Measurements from ENCODE around the gene ILRUN. TPM values are rescaled to one million over a fixed set of nuclear protein-coding genes. Genes with fewer than 3 reads are reported as not detected.
"Not testable (repeated sequence)": the region's sequence is repeated elsewhere in the genome, so short reads cannot be mapped to it uniquely, and the experiment has no call there.

The ILRUN gene
- total RNA-seq, 1 experiment from 2014 or later: 64.6 TPM

- H4K5ac ChIP-seq (ENCODE audit: insufficient read length, low read depth, low read length): no peak overlapping the region
- H3K27ac ChIP-seq (ENCODE audit: insufficient read length, low read depth, low read length): no peak overlapping the region
- TF ChIP-seq, protein P1, sequence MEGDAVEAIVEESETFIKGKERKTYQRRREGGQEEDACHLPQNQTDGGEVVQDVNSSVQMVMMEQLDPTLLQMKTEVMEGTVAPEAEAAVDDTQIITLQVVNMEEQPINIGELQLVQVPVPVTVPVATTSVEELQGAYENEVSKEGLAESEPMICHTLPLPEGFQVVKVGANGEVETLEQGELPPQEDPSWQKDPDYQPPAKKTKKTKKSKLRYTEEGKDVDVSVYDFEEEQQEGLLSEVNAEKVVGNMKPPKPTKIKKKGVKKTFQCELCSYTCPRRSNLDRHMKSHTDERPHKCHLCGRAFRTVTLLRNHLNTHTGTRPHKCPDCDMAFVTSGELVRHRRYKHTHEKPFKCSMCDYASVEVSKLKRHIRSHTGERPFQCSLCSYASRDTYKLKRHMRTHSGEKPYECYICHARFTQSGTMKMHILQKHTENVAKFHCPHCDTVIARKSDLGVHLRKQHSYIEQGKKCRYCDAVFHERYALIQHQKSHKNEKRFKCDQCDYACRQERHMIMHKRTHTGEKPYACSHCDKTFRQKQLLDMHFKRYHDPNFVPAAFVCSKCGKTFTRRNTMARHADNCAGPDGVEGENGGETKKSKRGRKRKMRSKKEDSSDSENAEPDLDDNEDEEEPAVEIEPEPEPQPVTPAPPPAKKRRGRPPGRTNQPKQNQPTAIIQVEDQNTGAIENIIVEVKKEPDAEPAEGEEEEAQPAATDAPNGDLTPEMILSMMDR (conservative IDR thresholded peaks at IDR 0.05): no peak
- no peak overlapping the region for H3K56ac ChIP-seq (ENCODE audit: insufficient read length, low read depth, low read length)
- H2BK120ac ChIP-seq (ENCODE audit: low read depth, low read length, poor library complexity, severe bottlenecking): no peak overlapping the region
- no peaks in the 10 kb centered on the region for H3K9me3 Mint-ChIP-seq
- H2BK20ac ChIP-seq (ENCODE audit: low read depth, low read length, poor library complexity, severe bottlenecking): no peak overlapping the region
- peaks cover 4 to 16% (median 14%) of the 10 kb centered on the region in 3 experiments; a peak in 5 of 7 replicates for H3K36me3 Mint-ChIP-seq (ENCODE audit: insufficient read depth in 1 of 3, low read depth in 3 of 3)
- H4K20me1 ChIP-seq (ENCODE audit: control insufficient read depth, insufficient read depth, insufficient read length): no peaks in the 10 kb centered on the region
- no peak overlapping the region for H2BK15ac ChIP-seq (ENCODE audit: low read depth, low read length)
- peak overlapping the region; percentile 34 for H3K4me2 ChIP-seq (ENCODE audit: insufficient read depth, insufficient read length, low read length)
- no peak overlapping the region for H2AK5ac ChIP-seq (ENCODE audit: insufficient read length, low read length)
- no peak overlapping the region for H3K4me3 Mint-ChIP-seq
- H3K4ac ChIP-seq (ENCODE audit: low read depth, low read length): no peak overlapping the region
- peaks cover 8% of the 10 kb centered on the region; the same call in 1 of the 2 replicates for H3K4me1 ChIP-seq (ENCODE audit: insufficient read depth, low read length)
- no peaks in the 10 kb centered on the region for H3K27me3 Mint-ChIP-seq (ENCODE audit: low read depth)
- no peaks in the 10 kb centered on the region; the same call in 1 of the 2 replicates for H3K79me2 ChIP-seq (ENCODE audit: insufficient read depth, low read length)
- H4K8ac ChIP-seq (replicated peaks; ENCODE audit: insufficient read length, low read depth, low read length): no peak overlapping the region
- H3K9me3 ChIP-seq (ENCODE audit: control insufficient read depth, low read depth, low read length): no peaks in the 10 kb centered on the region
- H3K9ac ChIP-seq (ENCODE audit: extremely low read depth, insufficient read length, low read length): no peak overlapping the region
- peaks cover 19 to 22% of the 10 kb centered on the region in 2 experiments for H3K4me1 Mint-ChIP-seq
- no peak overlapping the region for H3K14ac ChIP-seq (ENCODE audit: insufficient read depth, low read length)
- DNase-seq: no peak
- no peak overlapping the region for H2AFZ ChIP-seq (ENCODE audit: low read length)
- H3K27ac Mint-ChIP-seq: peak overlapping the region in 2 of 3 experiments; percentile 20 to 80; a peak in 4 of 7 replicates
- no peaks in the 10 kb centered on the region for H3K27me3 ChIP-seq (ENCODE audit: insufficient read depth, low read length)
- peaks cover 3% of the 10 kb centered on the region for H3K79me1 ChIP-seq (ENCODE audit: insufficient read depth, low read depth, low read length, poor library complexity, severe bottlenecking)
- WGBS (ENCODE audit: extremely low coverage, insufficient read length, low lambda C conversion rate): 100% methylated on average over 2 of the region's 5 CpGs
- no peak overlapping the region for H2BK5ac ChIP-seq (ENCODE audit: insufficient read length, low read length)
- no peak overlapping the region for H3K23ac ChIP-seq (ENCODE audit: insufficient read length, low read depth, low read length)
- H4K91ac ChIP-seq (ENCODE audit: insufficient read length, low read depth, low read length): no peak overlapping the region
- H3T11ph ChIP-seq (ENCODE audit: low read length): no peak overlapping the region
- no peak overlapping the region for H2BK12ac ChIP-seq (ENCODE audit: insufficient read length, low read depth, low read length)
- H3K23me2 ChIP-seq (ENCODE audit: insufficient read length, low read depth, low read length, poor library complexity, severe bottlenecking): no peaks in the 10 kb centered on the region
- H3K18ac ChIP-seq (ENCODE audit: insufficient read length, low read depth, low read length): no peak overlapping the region
Observed at GRCh38 chr6:34656378-34657036, 40.1 kb downstream of the ILRUN start.

- not testable (repeated sequence) for H3K4me2 ChIP-seq (ENCODE audit: insufficient read depth, insufficient read length, low read length); H3K9me3 ChIP-seq (ENCODE audit: control insufficient read depth, low read depth, low read length); H2AFZ ChIP-seq (ENCODE audit: low read length); H2AK5ac ChIP-seq (ENCODE audit: insufficient read length, low read length); H3T11ph ChIP-seq (ENCODE audit: low read length); H2BK20ac ChIP-seq (ENCODE audit: low read depth, low read length, poor library complexity, severe bottlenecking); H4K8ac ChIP-seq (replicated peaks; ENCODE audit: insufficient read length, low read depth, low read length); H2BK120ac ChIP-seq (ENCODE audit: low read depth, low read length, poor library complexity, severe bottlenecking); H2BK5ac ChIP-seq (ENCODE audit: insufficient read length, low read length); H3K9ac ChIP-seq (ENCODE audit: extremely low read depth, insufficient read length, low read length); H3K14ac ChIP-seq (ENCODE audit: insufficient read depth, low read length); H3K27ac ChIP-seq (ENCODE audit: insufficient read length, low read depth, low read length); H3K27me3 Mint-ChIP-seq (ENCODE audit: low read depth); H3K27me3 ChIP-seq (ENCODE audit: insufficient read depth, low read length); H3K23ac ChIP-seq (ENCODE audit: insufficient read length, low read depth, low read length); H3K79me2 ChIP-seq (ENCODE audit: insufficient read depth, low read length); H3K18ac ChIP-seq (ENCODE audit: insufficient read length, low read depth, low read length); H3K4me3 Mint-ChIP-seq; H3K4me1 ChIP-seq (ENCODE audit: insufficient read depth, low read length); DNase-seq; H4K5ac ChIP-seq (ENCODE audit: insufficient read length, low read depth, low read length); H4K20me1 ChIP-seq (ENCODE audit: control insufficient read depth, insufficient read depth, insufficient read length); H3K9me3 Mint-ChIP-seq; H3K4ac ChIP-seq (ENCODE audit: low read depth, low read length); H4K91ac ChIP-seq (ENCODE audit: insufficient read length, low read depth, low read length); H3K56ac ChIP-seq (ENCODE audit: insufficient read length, low read depth, low read length); H2BK12ac ChIP-seq (ENCODE audit: insufficient read length, low read depth, low read length); H3K79me1 ChIP-seq (ENCODE audit: insufficient read depth, low read depth, low read length, poor library complexity, severe bottlenecking); H2BK15ac ChIP-seq (ENCODE audit: low read depth, low read length); H3K23me2 ChIP-seq (ENCODE audit: insufficient read length, low read depth, low read length, poor library complexity, severe bottlenecking)
- WGBS (ENCODE audit: extremely low coverage, insufficient read length, low lambda C conversion rate): no CpG with 5 or more reads among the region's 11 CpGs
- H3K27ac Mint-ChIP-seq: peak overlapping the region in 1 of 3 experiments; percentile 65; a peak in 1 of 7 replicates
- H3K36me3 Mint-ChIP-seq (ENCODE audit: insufficient read depth in 1 of 3, low read depth in 3 of 3): peaks cover 4 to 16% (median 14%) of the 10 kb centered on the region in 3 experiments; a peak in 5 of 7 replicates
- peaks cover 19 to 25% of the 10 kb centered on the region in 2 experiments for H3K4me1 Mint-ChIP-seq
Observed at GRCh38 chr6:34655876-34656377, 40.6 kb downstream of the ILRUN start.
